OCI-LY7 (cell line): Measurements from ENCODE around the gene ITGA8. TPM values are rescaled to one million over a fixed set of nuclear protein-coding genes. Genes with fewer than 3 reads are reported as not detected.

Source experiments
- BruUV-seq: library from RNA; stranded (reverse); fragments of 400-500 nt; replicated peaks from 2 replicates; lab custom pipeline; 2021; lab: Mats Ljungman, UMichigan
- CTCF ChIA-PET: fragments of 300-600 bp; sonication (Branson Sonifier 250); formaldehyde crosslinking; loops from one replicate; lab custom pipeline; 2022; ENCODE audit warnings: antibody characterized with exemption; ENCODE audit not compliant: unreplicated experiment; lab: Charles Lee
- POLR2A ChIA-PET: fragments of 300-600 bp; sonication (Branson Sonifier 250); formaldehyde crosslinking; loops from one replicate; lab custom pipeline; 2022; ENCODE audit warnings: antibody characterized with exemption; lab: Charles Lee
- DNase-seq: peaks from one replicate; pipeline ENCODE4 v3.0.0-alpha.2; 2015; ENCODE audit warnings: low spot score
- H2AFZ ChIP-seq: fragments of 200-600 bp; sonication (generic), shearing (Covaris generic); 2 replicates; pipeline ENCODE4 v1.6.1; 2014; ENCODE audit warnings: mild to moderate bottlenecking, antibody characterized with exemption, low read length, moderate library complexity
- H3K27ac ChIP-seq: fragments of 200-600 bp; sonication (generic); 2 replicates; pipeline ENCODE4 v1.5.1; 2014; ENCODE audit warnings: mixed run types, low read depth, mild to moderate bottlenecking, moderate library complexity, low read length, inconsistent platforms; ENCODE audit not compliant: poor library complexity, severe bottlenecking
- H3K36me3 ChIP-seq: fragments of 200-600 bp; sonication (generic); 2 replicates; pipeline ENCODE4 v1.6.1; 2014; ENCODE audit warnings: mild to moderate bottlenecking, antibody characterized with exemption, low read length, moderate library complexity, mixed read lengths; ENCODE audit not compliant: insufficient read depth
- H3K4me1 ChIP-seq: fragments of 200-600 bp; sonication (generic); 2 replicates; pipeline ENCODE4 v1.5.1; 2014; ENCODE audit warnings: mild to moderate bottlenecking, low read length; ENCODE audit not compliant: insufficient read depth, poor library complexity, severe bottlenecking
- H3K4me2 ChIP-seq: fragments of 200-600 bp; sonication (generic); 2 replicates; pipeline ENCODE4 v1.6.1; 2014; ENCODE audit warnings: mild to moderate bottlenecking, low read length
- H3K4me3 ChIP-seq: fragments of 200-600 bp; sonication (generic); 2 replicates; pipeline ENCODE4 v1.5.1; 2014; ENCODE audit warnings: mild to moderate bottlenecking, low read depth, low read length; ENCODE audit not compliant: poor library complexity, severe bottlenecking
- H3K79me2 ChIP-seq: fragments of 200-600 bp; sonication (generic); 2 replicates; pipeline ENCODE4 v1.6.1; 2016; ENCODE audit warnings: low read depth, mild to moderate bottlenecking, low read length, moderate library complexity, mixed read lengths; ENCODE audit not compliant: insufficient read depth
- H3K9me2 ChIP-seq: fragments of 200-600 bp; sonication (generic); 2 replicates; pipeline ENCODE4 v1.6.1; 2016; ENCODE audit warnings: mild to moderate bottlenecking, low read length, mixed read lengths; ENCODE audit not compliant: insufficient read depth
- H3K9me3 ChIP-seq: fragments of 200-600 bp; sonication (generic); 2 replicates; pipeline ENCODE4 v1.6.1; 2014; ENCODE audit warnings: mild to moderate bottlenecking, mixed run types, low read length, mixed read lengths
- H4K20me1 ChIP-seq: fragments of 200-600 bp; sonication (generic); 2 replicates; pipeline ENCODE4 v1.6.1; 2014; ENCODE audit warnings: mild to moderate bottlenecking, antibody characterized with exemption, low read length, moderate library complexity, mixed read lengths; ENCODE audit not compliant: insufficient read depth
- CTCF ChIP-seq: fragments of 200-600 bp; sonication (generic); conservative IDR thresholded peaks from 2 replicates; pipeline ENCODE4 v1.5.1; 2014; ENCODE audit warnings: mild to moderate bottlenecking, antibody characterized with exemption, low read length, moderate library complexity, mixed read lengths
- EZH2phosphoT487 ChIP-seq: fragments of 200-600 bp; sonication (generic); IDR thresholded peaks from 2 replicates; pipeline ENCODE4 v1.6.1; 2018; ENCODE audit warnings: low read depth, borderline replicate concordance, mild to moderate bottlenecking, mixed run types, antibody characterized with exemption, low read length, moderate library complexity, mixed read lengths
- intact Hi-C: fragments of 100-400 bp; cut with micrococcal nuclease; formaldehyde crosslinking; loops from one replicate; pipeline ENCODE4 v1.10.0; 2022; ENCODE audit not compliant: unreplicated experiment
- total RNA-seq, 2 experiments: library from RNA; depleted of rRNA in 1 of 2; stranded (reverse); fragments of >200 nt in 1 of 2; shearing (Covaris generic) in 1 of 2; gene quantifications; 2 replicates each; pipeline ENCODE4 v1.2.3, GENCODE V29; 2014 to 2022

ITGA8 gene
- total RNA-seq, 2 experiments from 2014 or later, result not detected

GRCh38 chr10:15724683-15725082 lies 5.0 kb upstream of the ITGA8 start:
- no peaks in the 10 kb centered on the region for H3K79me2 ChIP-seq
- DNase-seq, result no peak
- no peak overlapping the region for H3K27ac ChIP-seq
- no peak overlapping the region for H3K4me3 ChIP-seq
- H3K4me2 ChIP-seq, result no peak overlapping the region
- ChIA-PET CTCF (no interaction called here), POLR2A (interaction anchor here (1.0 kb wide), 1 partner anchor 12 kb away, joined by 3 read pairs; no protein-coding TSS in a partner anchor)
- no peaks in the 10 kb centered on the region for H3K9me3 ChIP-seq
- intact Hi-C loops, result loop anchor here (2.0 kb wide), 1 partner anchor 76 kb away; no protein-coding TSS in a partner anchor
- H2AFZ ChIP-seq, result no peak overlapping the region
- no peaks in the 10 kb centered on the region for H3K36me3 ChIP-seq
- no peaks in the 10 kb centered on the region for H3K9me2 ChIP-seq
- TF ChIP-seq CTCF (no peak), EZH2phosphoT487 (no peak)
- no peaks in the 10 kb centered on the region for H4K20me1 ChIP-seq
- no peaks in the 10 kb centered on the region for H3K4me1 ChIP-seq
- no TSS peak for BruUV-seq

GRCh38 chr10:15723803-15724202 lies 4.1 kb upstream of the ITGA8 start:
- POLR2A ChIA-PET, result interaction anchor here (1.0 kb wide), 1 partner anchor 11 kb away, joined by 3 read pairs; no protein-coding TSS in a partner anchor
- intact Hi-C loops, result loop anchor here (2.0 kb wide), 1 partner anchor 75 kb away; no protein-coding TSS in a partner anchor
- no peak for DNase-seq
- Histone ChIP-seq H3K9me3 (no peaks in the 10 kb centered on the region), H2AFZ (no peak overlapping the region), H3K9me2 (no peaks in the 10 kb centered on the region), H4K20me1 (no peaks in the 10 kb centered on the region), H3K4me1 (no peaks in the 10 kb centered on the region), H3K4me3 (no peak overlapping the region), H3K36me3 (no peaks in the 10 kb centered on the region), H3K79me2 (no peaks in the 10 kb centered on the region), H3K27ac (no peak overlapping the region), H3K4me2 (no peak overlapping the region)
- no peak for TF ChIP-seq EZH2phosphoT487
- TF ChIP-seq CTCF, result no peak
- CTCF ChIA-PET, result no interaction called here
- BruUV-seq, result no TSS peak

GRCh38 chr10:15720635-15721287 lies 1.0 kb upstream of the ITGA8 start:
- ChIA-PET POLR2A (interaction anchor here (0.7 kb wide), 1 partner anchor 888 kb away, joined by 3 read pairs; no protein-coding TSS in a partner anchor), CTCF (no interaction called here)
- intact Hi-C loops, result no loop called here
- Histone ChIP-seq H3K27ac (no peak overlapping the region), H3K4me2 (no peak overlapping the region), H3K36me3 (no peaks in the 10 kb centered on the region), H2AFZ (no peak overlapping the region), H4K20me1 (no peaks in the 10 kb centered on the region), H3K9me2 (no peaks in the 10 kb centered on the region), H3K79me2 (no peaks in the 10 kb centered on the region), H3K4me3 (no peak overlapping the region), H3K4me1 (no peaks in the 10 kb centered on the region), H3K9me3 (no peaks in the 10 kb centered on the region)
- BruUV-seq, result no TSS peak
- TF ChIP-seq EZH2phosphoT487 (no peak), CTCF (no peak)
- no peak for DNase-seq
